Neural crest cell (in vitro differentiated cells): Measurements from ENCODE around the gene CAPN13. TPM values are rescaled to one million over a fixed set of nuclear protein-coding genes. Genes with fewer than 3 reads are reported as not detected.

Experiments used
- DNase-seq: peaks from one replicate; pipeline ENCODE4 v3.0.0; 2021; ENCODE audit warnings: low read depth, mixed read lengths, low spot score
- H3K27ac Mint-ChIP-seq: one replicate; pipeline ENCODE4 v1.8.0; 2021; ENCODE audit warnings: mild to moderate bottlenecking, mixed read lengths; ENCODE audit not compliant: unreplicated experiment
- H3K27me3 Mint-ChIP-seq: 2 replicates; pipeline ENCODE4 v1.8.0; 2021; ENCODE audit warnings: low read depth, mild to moderate bottlenecking, mixed read lengths
- H3K36me3 Mint-ChIP-seq: 2 replicates; pipeline ENCODE4 v1.8.0; 2021; ENCODE audit warnings: low read depth, mild to moderate bottlenecking, mixed read lengths
- H3K4me1 Mint-ChIP-seq: 2 replicates; pipeline ENCODE4 v1.8.0; 2021; ENCODE audit warnings: mixed read lengths
- H3K4me3 Mint-ChIP-seq: one replicate; pipeline ENCODE4 v1.8.0; 2021; ENCODE audit warnings: mild to moderate bottlenecking, mixed read lengths
- H3K9me3 Mint-ChIP-seq: 2 replicates; pipeline ENCODE4 v1.8.0; 2021; ENCODE audit warnings: mixed read lengths
- CTCF ChIP-seq: fragments of 200-600 bp; sonication (generic); conservative IDR thresholded peaks from 2 replicates; pipeline ENCODE4 v1.5.0; 2021; ENCODE audit warnings: antibody characterized with exemption, mild to moderate bottlenecking
- total RNA-seq: library from RNA; stranded (reverse); gene quantifications from 2 replicates; pipeline ENCODE4 v1.2.1, GENCODE V29; 2021

CAPN13 gene
- total RNA-seq, 1 donor from 2014 or later: not detected

DNA sequence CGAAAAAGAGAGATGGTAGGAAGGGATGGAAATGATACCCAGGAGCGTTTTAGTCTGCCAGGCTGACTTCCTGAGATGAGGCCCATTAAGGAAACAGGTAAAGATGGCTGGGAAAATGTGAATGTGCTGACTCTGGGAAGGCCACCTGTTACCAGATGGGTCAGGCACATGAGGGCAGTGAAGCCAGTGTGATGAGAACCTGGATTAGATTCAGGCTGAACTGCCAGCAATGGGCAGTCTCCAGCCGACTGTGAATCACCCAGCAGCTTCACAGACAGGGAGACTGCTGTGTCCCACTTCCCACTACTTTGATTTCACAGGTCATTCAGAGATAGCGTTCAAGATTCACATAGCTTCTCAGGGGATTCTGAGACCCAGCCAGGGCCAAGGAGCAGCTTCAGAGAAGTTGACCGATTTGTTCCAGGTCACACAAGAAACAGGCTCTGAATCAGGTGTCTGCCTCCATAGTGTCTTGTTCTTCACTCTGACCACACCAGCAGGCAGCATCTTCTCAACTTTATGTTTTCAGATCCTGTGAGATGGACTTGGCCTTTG, 26.4 kb downstream of the CAPN13 start:
- Mint-ChIP-seq H3K27ac (no peak overlapping the region), H3K36me3 (no peaks in the 10 kb centered on the region), H3K9me3 (peaks cover 3% of the 10 kb centered on the region), H3K4me3 (no peak overlapping the region), H3K4me1 (no peaks in the 10 kb centered on the region), H3K27me3 (peaks cover 4% of the 10 kb centered on the region)
- TF ChIP-seq CTCF: no peak
- no peak for DNase-seq

DNA sequence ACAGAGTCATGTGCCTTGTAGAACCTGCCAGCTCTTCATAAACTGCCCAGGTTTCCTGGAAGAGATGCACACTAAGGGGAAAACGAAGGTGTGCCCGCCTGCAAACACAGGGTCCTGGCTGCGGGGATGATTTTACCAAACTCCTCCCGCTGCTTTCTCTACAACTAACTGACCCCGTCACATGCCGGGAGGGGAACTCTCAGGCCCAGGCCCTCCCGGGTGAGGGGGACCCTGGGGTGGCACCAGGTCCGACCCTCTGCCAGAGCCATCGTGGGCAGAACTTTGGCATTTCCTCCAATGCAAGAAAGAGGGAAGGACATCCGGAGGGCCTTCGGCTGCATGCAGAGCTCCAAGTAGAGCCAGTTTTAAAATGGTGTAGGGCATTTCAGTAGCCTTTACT, 28.6 kb downstream of the CAPN13 start:
- no peak for TF ChIP-seq CTCF
- Mint-ChIP-seq H3K9me3 (peaks cover 3% of the 10 kb centered on the region), H3K36me3 (no peaks in the 10 kb centered on the region), H3K4me1 (no peaks in the 10 kb centered on the region), H3K27ac (no peak overlapping the region), H3K4me3 (no peak overlapping the region), H3K27me3 (peaks cover 7% of the 10 kb centered on the region)
- no peak for DNase-seq

- Mint-ChIP-seq H3K27me3 (peaks cover 11% of the 10 kb centered on the region), H3K36me3 (no peaks in the 10 kb centered on the region), H3K4me1 (no peaks in the 10 kb centered on the region), H3K4me3 (no peak overlapping the region), H3K27ac (no peak overlapping the region), H3K9me3 (peaks cover 3% of the 10 kb centered on the region)
- TF ChIP-seq CTCF: no peak
- no peak for DNase-seq
Observed at GRCh38 chr2:30777661-30778505, 29.4 kb downstream of the CAPN13 start.

DNA sequence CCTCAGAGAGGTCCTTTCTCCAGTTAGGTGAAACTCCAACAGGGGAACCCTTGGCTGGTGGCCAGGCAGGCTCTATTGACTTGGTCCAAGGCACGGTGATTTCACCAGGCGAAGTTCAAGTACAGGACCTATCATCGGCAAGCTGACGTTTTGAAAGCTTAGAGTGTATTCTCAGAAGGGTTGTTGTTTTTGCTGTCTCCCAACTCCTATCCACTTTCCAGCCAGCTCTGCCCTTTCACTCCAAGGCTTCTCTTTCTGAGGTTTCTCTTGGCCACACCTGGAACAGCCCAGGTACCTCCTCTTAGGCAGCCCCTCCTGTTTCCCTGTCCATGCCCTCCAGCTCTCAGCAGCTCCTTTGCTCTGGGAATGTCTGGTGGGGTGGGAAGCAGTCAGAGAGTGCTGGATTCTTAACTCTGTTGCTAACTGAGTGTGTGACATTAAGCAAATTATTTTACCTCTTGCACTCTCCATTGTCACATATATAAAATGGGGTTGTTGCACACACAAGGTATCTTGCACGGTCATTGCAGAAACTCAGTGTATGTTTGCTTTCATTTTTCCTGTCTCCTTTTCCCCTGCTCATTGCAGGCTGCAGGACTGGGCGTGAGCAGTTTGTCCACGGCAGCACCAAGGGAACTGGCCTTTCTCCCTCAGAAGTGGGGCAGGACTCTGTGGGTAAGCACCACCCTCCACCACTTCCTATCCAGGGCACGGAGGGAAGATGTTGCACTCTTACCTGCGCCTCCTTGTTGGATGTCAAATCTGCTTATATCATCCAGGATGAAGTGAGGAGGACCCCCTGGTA, 30.2 kb downstream of the CAPN13 start:
- H3K27me3 Mint-ChIP-seq: peaks cover 11% of the 10 kb centered on the region
- H3K27ac Mint-ChIP-seq: no peak overlapping the region
- no peaks in the 10 kb centered on the region for H3K36me3 Mint-ChIP-seq
- DNase-seq: no peak
- H3K9me3 Mint-ChIP-seq: peaks cover 3% of the 10 kb centered on the region
- no peak overlapping the region for H3K4me3 Mint-ChIP-seq
- no peak for TF ChIP-seq CTCF
- H3K4me1 Mint-ChIP-seq: no peaks in the 10 kb centered on the region

DNA sequence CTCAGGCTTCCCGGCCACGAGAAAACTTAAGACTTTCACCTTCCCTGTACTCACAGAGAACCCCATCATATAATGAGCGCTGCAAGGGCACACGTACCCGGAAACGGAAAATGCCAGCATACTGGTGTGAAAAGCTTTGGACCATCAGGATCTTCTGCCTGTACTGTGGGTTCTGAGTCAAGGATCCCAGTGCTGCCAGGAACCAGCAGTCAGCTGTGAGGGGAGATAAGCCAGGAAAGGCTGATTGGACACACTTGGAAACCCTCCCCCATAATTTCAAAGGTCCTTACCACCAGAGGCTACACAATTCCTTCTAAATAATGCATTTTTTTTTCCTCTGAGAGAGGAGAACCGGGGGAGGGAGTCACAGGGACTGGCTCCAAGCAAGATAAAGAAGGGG, 31.4 kb downstream of the CAPN13 start:
- Mint-ChIP-seq H3K27ac (no peak overlapping the region), H3K4me1 (no peaks in the 10 kb centered on the region), H3K27me3 (peaks cover 11% of the 10 kb centered on the region), H3K36me3 (no peaks in the 10 kb centered on the region), H3K4me3 (no peak overlapping the region), H3K9me3 (peaks cover 3% of the 10 kb centered on the region)
- DNase-seq: no peak
- TF ChIP-seq CTCF: no peak
